DMS79 treated with DMSO at 0.1 percent for 48 hours (cell line): ENCODE results near the gene CYBA.

Source experiments
- DNase-seq: peaks from one replicate; lab custom pipeline; 2025; lab: John Stamatoyannopoulos, UW

The CYBA gene

DNA sequence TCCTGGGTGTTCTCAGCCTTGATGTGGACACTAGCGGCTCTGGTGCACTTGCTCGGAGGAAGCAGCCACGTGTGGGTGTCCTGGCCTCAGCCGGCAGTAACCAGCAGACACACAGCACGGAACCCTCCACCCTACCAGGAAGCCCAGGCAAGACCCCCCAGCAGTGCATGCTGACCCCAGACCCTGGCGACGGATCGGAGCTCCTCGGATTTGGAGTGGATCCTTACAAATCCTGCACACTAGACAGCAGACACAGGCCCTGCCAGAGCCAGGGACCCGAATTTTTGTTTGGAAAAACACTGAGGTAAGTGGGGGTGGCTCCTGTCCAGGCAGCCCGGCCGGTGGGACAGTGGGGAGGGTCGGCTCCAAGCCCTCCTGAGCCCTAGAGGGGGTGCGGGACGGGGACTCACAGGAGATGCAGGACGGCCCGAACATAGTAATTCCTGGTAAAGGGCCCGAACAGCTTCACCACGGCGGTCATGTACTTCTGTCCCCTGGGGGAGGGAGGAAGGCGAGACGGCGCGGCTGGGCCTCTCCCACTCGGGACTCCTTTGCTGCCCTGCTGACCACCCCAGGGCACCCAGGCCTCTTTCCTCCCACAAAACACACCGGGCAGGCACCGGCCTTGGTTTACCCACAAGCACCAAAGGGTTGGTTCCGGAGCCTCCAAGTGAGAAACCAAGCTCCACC is 4.4 kb downstream of the CYBA start:
- no peak for DNase-seq

- no peak for DNase-seq
Measured at GRCh38 chr16:88645941-88646340, 4.9 kb downstream of the CYBA start.

GRCh38 chr16:88645455-88645854 is 5.4 kb downstream of the CYBA start:
- DNase-seq: no peak

DNA sequence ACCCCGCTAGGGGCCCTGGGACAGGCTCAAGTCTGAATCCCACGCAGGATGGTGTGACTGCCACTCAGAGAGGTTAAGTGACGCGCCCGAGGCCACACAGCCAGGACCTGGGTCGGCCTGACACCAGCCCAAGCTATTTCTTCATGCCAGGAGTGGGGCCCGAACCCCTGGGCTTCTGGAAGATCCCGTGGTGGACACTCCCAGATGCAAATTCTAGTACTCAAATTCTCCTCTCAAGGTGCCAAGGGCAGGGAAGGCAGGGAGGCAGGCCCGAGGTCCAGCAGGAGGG is 7.3 kb downstream of the CYBA start:
- DNase-seq: no peak

- DNase-seq: no peak
Measured at GRCh38 chr16:88642881-88643643, 7.8 kb downstream of the CYBA start.

GRCh38 chr16:88640498-88641247 is 10.2 kb downstream of the CYBA start:
- no peak for DNase-seq

DNA sequence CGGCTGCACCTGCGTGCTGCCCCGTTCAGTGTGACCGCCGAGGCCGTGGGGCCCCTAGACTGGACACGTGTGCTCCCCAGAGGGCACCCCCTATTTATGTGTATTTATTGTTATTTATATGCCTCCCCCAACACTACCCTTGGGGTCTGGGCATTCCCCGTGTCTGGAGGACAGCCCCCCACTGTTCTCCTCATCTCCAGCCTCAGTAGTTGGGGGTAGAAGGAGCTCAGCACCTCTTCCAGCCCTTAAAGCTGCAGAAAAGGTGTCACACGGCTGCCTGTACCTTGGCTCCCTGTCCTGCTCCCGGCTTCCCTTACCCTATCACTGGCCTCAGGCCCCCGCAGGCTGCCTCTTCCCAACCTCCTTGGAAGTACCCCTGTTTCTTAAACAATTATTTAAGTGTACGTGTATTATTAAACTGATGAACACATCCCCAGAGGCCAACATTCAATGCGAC is 10.8 kb downstream of the CYBA start:
- no peak for DNase-seq

- DNase-seq: no peak
Measured at GRCh38 chr16:88639231-88640038, 11.4 kb downstream of the CYBA start.

DNA sequence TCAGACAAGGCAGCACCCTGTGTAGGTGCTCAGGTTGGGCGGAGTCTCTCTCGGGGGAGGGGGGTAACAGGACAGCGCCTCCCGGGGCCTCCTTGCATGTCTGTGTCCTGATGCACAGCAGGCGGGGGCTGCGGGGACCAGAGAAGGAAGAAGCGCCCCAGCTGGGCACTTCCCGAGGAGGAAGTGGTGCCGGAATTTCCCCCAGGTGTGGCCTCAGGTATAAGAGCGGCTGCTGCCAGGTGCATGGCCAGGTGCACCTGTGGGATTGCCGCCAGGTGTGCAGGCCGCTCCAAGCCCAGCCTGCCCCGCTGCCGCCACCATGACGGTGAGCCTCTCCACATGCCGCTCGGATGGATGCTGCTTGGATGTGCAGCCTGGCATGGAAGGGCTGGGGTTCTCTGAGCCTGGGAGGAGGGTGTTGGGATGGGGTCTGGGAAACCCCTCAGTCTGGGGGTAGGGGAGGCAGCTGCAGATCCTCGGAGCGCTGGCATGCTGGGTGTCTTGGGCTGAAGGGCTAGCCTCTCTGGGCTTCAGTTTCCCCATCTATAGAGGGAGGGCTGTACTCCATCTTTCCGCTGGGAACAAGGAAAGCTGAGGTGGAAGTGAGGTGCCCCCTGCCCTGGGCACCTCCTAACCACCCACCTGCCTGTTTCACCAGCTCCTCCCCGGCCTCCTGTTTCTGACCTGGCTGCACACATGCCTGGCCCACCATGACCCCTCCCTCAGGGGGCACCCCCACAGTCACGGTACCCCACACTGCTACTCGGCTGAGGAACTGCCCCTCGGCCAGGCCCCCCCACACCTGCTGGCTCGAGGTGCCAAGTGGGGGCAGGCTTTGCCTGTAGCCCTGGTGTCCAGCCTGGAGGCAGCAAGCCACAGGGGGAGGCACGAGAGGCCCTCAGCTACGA is 12.3 kb downstream of the CYBA start, which contains the start of gene IL17C:
IL17C (plus strand) TSS at position 250 of the 908 bp plus-strand sequence; CDS start at position 320, 70 bp downstream.
- peak; percentile 68 for DNase-seq

DNA sequence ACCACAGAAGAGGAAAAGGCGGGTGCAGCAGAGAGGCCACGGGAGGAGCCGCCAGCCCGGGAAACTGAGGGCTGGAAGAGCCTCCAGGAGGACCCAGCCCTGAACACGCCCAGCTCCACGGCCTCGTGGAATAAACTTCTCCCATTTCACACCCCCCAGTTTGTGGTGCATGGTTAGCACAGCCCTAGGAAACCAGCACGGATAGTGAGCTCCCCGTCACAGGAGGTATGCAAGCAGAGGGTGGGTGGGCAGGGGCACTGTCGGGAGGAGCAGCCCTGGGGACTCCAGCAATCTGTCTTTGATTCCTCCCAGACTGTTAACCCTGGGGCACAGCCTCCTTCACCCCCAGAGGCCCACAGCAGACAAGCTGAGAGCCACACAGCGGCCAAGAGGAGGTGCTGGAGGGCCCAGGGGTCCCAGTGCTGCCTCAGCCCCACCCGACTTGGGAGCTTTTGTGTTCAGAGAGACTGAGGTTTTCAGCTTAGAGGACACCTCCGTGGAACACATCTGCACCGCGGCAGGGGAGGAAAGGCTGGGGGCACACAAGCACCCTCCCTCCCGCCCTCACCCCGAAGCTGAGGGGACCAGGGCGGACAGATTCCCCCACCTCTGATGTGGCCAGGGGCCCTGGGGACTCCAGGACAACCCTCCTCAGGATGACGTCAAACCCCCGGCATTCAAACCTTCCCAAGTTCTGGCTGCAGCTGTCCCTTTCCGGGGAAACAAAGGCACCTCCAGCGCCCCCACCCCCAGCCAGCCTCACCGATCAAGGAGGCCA is 14.2 kb downstream of the CYBA start:
- DNase-seq: no peak

- peak; percentile 22 for DNase-seq
Measured at GRCh38 chr16:88635671-88636319, 15.1 kb downstream of the CYBA start.

- DNase-seq: no peak
Measured at GRCh38 chr16:88634994-88635670, 15.7 kb downstream of the CYBA start.

DNA sequence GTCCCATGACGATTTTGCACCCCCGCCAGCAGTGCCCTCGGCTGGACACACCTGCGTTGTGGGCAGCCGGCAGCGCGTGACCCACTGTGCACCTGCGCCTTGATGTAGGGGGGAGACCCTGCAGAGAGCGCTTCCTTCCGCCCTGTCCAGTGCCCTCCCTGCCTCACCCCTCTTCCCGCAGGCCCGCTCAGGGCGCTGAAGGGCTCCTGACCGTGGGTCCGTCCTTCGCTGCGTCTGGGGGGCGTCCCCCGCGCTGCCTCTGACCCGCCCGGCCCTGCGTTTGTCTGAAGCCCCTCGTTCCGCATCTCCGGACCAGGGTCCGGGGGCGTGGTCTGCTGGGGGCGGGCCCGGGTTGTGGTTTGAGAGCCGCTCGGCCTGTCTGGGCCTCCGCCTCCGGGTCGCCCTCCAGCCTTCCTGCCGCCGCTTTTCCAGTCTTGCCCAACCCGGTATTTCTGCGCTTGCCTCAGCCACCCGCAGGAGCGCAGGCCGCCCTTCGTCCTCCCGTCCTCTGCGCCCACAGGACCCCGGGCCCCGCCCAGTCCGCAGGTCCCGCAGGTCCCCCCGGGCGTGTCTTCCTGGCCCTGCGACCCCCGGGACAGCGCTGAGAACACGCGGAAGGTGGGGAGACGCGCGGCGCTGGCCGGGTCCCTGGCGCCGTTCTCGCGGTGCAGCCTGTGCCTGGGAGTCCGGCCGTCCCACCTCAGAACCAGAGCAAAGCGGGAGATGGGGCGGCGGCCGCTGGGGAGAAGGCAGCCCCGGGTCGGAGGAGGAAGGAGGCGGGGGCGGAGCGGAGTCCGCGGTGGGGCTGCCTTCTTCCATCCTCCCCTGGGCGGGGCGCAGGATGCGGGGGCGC is 16.5 kb downstream of the CYBA start:
- no peak for DNase-seq

GRCh38 chr16:88633684-88634140 is 17.1 kb downstream of the CYBA start:
- no peak for DNase-seq

GRCh38 chr16:88632587-88632930 is 18.3 kb downstream of the CYBA start:
- no peak for DNase-seq

GRCh38 chr16:88631920-88632586 is 18.8 kb downstream of the CYBA start:
- DNase-seq: no peak

GRCh38 chr16:88631384-88631783 is 19.5 kb downstream of the CYBA start:
- no peak for DNase-seq

GRCh38 chr16:88630941-88631340 is 19.9 kb downstream of the CYBA start:
- no peak for DNase-seq
